Mesodermal cell (in vitro differentiated cells): ENCODE measurements around the gene MOB4.
"Not testable (repeated sequence)": the region's sequence is repeated elsewhere in the genome, so short reads cannot be mapped to it uniquely, and the experiment has no call there.

Experiments
- H3K27ac ChIP-seq: 2 replicates; pipeline ENCODE4 v1.7.0; 2013; ENCODE audit warnings: mild to moderate bottlenecking, low read depth, low read length, moderate library complexity; ENCODE audit not compliant: severe bottlenecking
- H3K36me3 ChIP-seq: 2 replicates; pipeline ENCODE4 v1.7.1; 2013; ENCODE audit warnings: mild to moderate bottlenecking, low read length, moderate library complexity; ENCODE audit not compliant: control insufficient read depth, insufficient read depth
- H3K4me1 ChIP-seq: one replicate; pipeline ENCODE4 v1.7.1; 2013; ENCODE audit warnings: mild to moderate bottlenecking, low read length; ENCODE audit not compliant: insufficient read depth, control insufficient read depth, poor library complexity, severe bottlenecking
- H3K4me3 ChIP-seq: 2 replicates; pipeline ENCODE4 v1.7.0; 2013; ENCODE audit warnings: low read length, control low read depth, mild to moderate bottlenecking; ENCODE audit not compliant: insufficient read depth, poor library complexity, severe bottlenecking; ENCODE audit errors: extremely low read depth
- H3K9me3 ChIP-seq: 2 replicates; pipeline ENCODE4 v1.7.1; 2013; ENCODE audit warnings: mild to moderate bottlenecking, low read length, moderate library complexity; ENCODE audit not compliant: control insufficient read depth
- WGBS, 2 experiments: methylation state at CpG; one replicate each; pipeline ENCODE4 v1.1.5; 2013; ENCODE audit warnings: missing lambda C conversion rate in 2 of 2; ENCODE audit not compliant: insufficient coverage in 2 of 2; 5-methylcytosine and 5-hydroxymethylcytosine counted together

Gene MOB4

GRCh38 chr2:197587255-197587654 lies 71.4 kb downstream of the MOB4 start:
- not testable (repeated sequence) for H3K4me1 ChIP-seq, H3K27ac ChIP-seq, H3K4me3 ChIP-seq, H3K9me3 ChIP-seq
- WGBS, 2 experiments = 66 to 78% methylated on average over 3 to 4 of the region's 7 CpGs
- H3K36me3 ChIP-seq = peaks cover 19% of the 10 kb centered on the region

- Histone ChIP-seq H3K36me3 (peaks cover 31% of the 10 kb centered on the region), H3K27ac (no peak overlapping the region), H3K4me3 (no peak overlapping the region), H3K4me1 (no peaks in the 10 kb centered on the region), H3K9me3 (no peaks in the 10 kb centered on the region)
- 97% methylated on average over 18 to 30 of the region's 32 CpGs for WGBS, 2 experiments
Observed at GRCh38 chr2:197591339-197592072, 75.6 kb downstream of the MOB4 start.

- Histone ChIP-seq H3K4me3 (no peak overlapping the region), H3K36me3 (peaks cover 22% of the 10 kb centered on the region), H3K4me1 (no peaks in the 10 kb centered on the region), H3K27ac (no peak overlapping the region), H3K9me3 (no peaks in the 10 kb centered on the region)
- WGBS, 2 experiments = no CpG with 5 or more reads among the region's 1 CpG
Observed at GRCh38 chr2:197596766-197597165, 80.9 kb downstream of the MOB4 start.

GRCh38 chr2:197597166-197597565 lies 81.3 kb downstream of the MOB4 start:
- no peak overlapping the region for H3K4me3 ChIP-seq
- WGBS, 2 experiments = 81 to 93% methylated on average over 2 to 3 of the region's 4 CpGs
- no peak overlapping the region for H3K27ac ChIP-seq
- H3K36me3 ChIP-seq = peaks cover 20% of the 10 kb centered on the region
- H3K9me3 ChIP-seq = no peaks in the 10 kb centered on the region
- H3K4me1 ChIP-seq = no peaks in the 10 kb centered on the region

- Histone ChIP-seq H3K4me3 (no peak overlapping the region), H3K4me1 (no peaks in the 10 kb centered on the region), H3K9me3 (no peaks in the 10 kb centered on the region), H3K27ac (no peak overlapping the region), H3K36me3 (peaks cover 20% of the 10 kb centered on the region)
- 85 to 93% methylated on average over 5 of the region's 5 CpGs for WGBS, 2 experiments
Observed at GRCh38 chr2:197598450-197598849, 82.6 kb downstream of the MOB4 start.

GRCh38 chr2:197599285-197599965 lies 83.6 kb downstream of the MOB4 start:
- 87 to 91% methylated on average over 6 to 7 of the region's 11 CpGs for WGBS, 2 experiments

GRCh38 chr2:197600306-197600705 lies 84.4 kb downstream of the MOB4 start:
- no peaks in the 10 kb centered on the region for H3K9me3 ChIP-seq
- 96 to 100% methylated on average over 4 to 5 of the region's 5 CpGs for WGBS, 2 experiments
- H3K27ac ChIP-seq = no peak overlapping the region
- H3K4me1 ChIP-seq = no peaks in the 10 kb centered on the region
- no peak overlapping the region for H3K4me3 ChIP-seq
- peaks cover 15% of the 10 kb centered on the region for H3K36me3 ChIP-seq

More at GRCh38 chr2:197599285-197599965, 83.6 kb downstream of the MOB4 start:
- no peak overlapping the region for H3K27ac ChIP-seq
- H3K4me1 ChIP-seq = no peaks in the 10 kb centered on the region
- no peaks in the 10 kb centered on the region for H3K9me3 ChIP-seq
- H3K4me3 ChIP-seq = no peak overlapping the region
- H3K36me3 ChIP-seq = peaks cover 20% of the 10 kb centered on the region

GRCh38 chr2:197601726-197602125 lies 85.9 kb downstream of the MOB4 start:
- Histone ChIP-seq H3K27ac (no peak overlapping the region), H3K4me1 (no peaks in the 10 kb centered on the region), H3K36me3 (peaks cover 8% of the 10 kb centered on the region), H3K4me3 (no peak overlapping the region), H3K9me3 (no peaks in the 10 kb centered on the region)
- whole genome bisulfite sequencing, 2 experiments = no CpG with 5 or more reads among the region's 2 CpGs
